Spinal cord (tissue), 10 donors: ENCODE measurements around the gene UGT1A8. TPM values are rescaled to one million over a fixed set of nuclear protein-coding genes. Genes with fewer than 3 reads are reported as not detected.

Source experiments
- DNase-seq, 6 donors: peaks; one replicate each; pipeline versions ENCODE4 v3.0.0 to v3.0.0-alpha.2; 2013 to 2015; ENCODE audit warnings: low spot score in 6 of 6, low read depth in 4 of 6
- H3K27ac ChIP-seq: one replicate; pipeline ENCODE4 v1.5.1; 2013; ENCODE audit warnings: low read depth, low read length, control low read depth
- H3K27me3 ChIP-seq: one replicate; pipeline ENCODE4 v1.6.1; 2013; ENCODE audit warnings: low read length; ENCODE audit not compliant: control insufficient read depth, insufficient read depth
- H3K36me3 ChIP-seq: one replicate; pipeline ENCODE4 v1.6.1; 2013; ENCODE audit warnings: low read length; ENCODE audit not compliant: control insufficient read depth, insufficient read depth
- H3K4me1 ChIP-seq: one replicate; pipeline ENCODE4 v1.6.1; 2013; ENCODE audit warnings: low read length; ENCODE audit not compliant: control insufficient read depth, insufficient read depth
- H3K4me3 ChIP-seq: one replicate; pipeline ENCODE4 v1.5.1; 2013; ENCODE audit warnings: low read depth, low read length, control low read depth
- H3K9me3 ChIP-seq: one replicate; pipeline ENCODE4 v1.6.1; 2013; ENCODE audit warnings: low read length; ENCODE audit not compliant: control insufficient read depth, insufficient read depth
- WGBS: methylation state at CpG from one replicate; pipeline ENCODE4 v1.1.5; 2013; ENCODE audit warnings: missing lambda C conversion rate; ENCODE audit not compliant: insufficient coverage; 5-methylcytosine and 5-hydroxymethylcytosine counted together
- polyA plus RNA-seq, 2 donors: library from polyadenylated mRNA; unstranded; fragments of 120-200 nt; gene quantifications; one replicate each; pipeline ENCODE4 v1.2.1, GENCODE V29; 2013; ENCODE audit not compliant: insufficient read length in 2 of 2
- total RNA-seq, 2 donors: library from RNA; depleted of rRNA in 1 of 2; stranded (reverse); fragments of 120-200 nt in 1 of 2; fragments of >200 nt in 1 of 2; gene quantifications; one replicate each; pipeline versions ENCODE4 v1.2.3 to v1.2.4, GENCODE V29; 2013 to 2014
- donor health status: healthy.

The UGT1A8 gene
- total and polyA plus RNA-seq, 4 donors = not detected

DNA sequence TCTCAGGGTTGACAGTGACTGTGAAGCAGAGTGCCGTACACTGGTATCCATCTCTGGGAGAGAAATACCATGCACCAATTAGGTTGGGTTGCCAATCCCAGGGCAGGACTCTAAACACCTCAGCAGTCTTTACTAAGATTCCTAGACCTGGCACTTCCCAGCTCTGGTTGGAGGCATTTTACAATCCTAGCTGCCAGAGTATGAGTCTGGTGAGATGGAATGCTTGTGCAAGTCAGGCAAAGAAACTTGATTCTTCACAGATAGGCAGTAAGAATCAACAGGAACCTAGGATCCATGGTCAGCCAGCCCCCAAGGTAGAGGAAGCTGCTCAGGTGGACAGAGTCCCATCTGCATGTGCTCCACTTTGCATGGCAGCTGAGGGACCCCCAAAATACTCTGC, 89.3 kb downstream of the UGT1A8 start:
- no peak overlapping the region for H3K4me3 ChIP-seq
- H3K4me1 ChIP-seq = no peaks in the 10 kb centered on the region
- H3K36me3 ChIP-seq = no peaks in the 10 kb centered on the region
- no peaks in the 10 kb centered on the region for H3K9me3 ChIP-seq
- H3K27me3 ChIP-seq = no peaks in the 10 kb centered on the region
- 100% methylated on average over 1 of the region's 1 CpG for WGBS
- H3K27ac ChIP-seq = no peak overlapping the region
- DNase-seq = no peak

DNA sequence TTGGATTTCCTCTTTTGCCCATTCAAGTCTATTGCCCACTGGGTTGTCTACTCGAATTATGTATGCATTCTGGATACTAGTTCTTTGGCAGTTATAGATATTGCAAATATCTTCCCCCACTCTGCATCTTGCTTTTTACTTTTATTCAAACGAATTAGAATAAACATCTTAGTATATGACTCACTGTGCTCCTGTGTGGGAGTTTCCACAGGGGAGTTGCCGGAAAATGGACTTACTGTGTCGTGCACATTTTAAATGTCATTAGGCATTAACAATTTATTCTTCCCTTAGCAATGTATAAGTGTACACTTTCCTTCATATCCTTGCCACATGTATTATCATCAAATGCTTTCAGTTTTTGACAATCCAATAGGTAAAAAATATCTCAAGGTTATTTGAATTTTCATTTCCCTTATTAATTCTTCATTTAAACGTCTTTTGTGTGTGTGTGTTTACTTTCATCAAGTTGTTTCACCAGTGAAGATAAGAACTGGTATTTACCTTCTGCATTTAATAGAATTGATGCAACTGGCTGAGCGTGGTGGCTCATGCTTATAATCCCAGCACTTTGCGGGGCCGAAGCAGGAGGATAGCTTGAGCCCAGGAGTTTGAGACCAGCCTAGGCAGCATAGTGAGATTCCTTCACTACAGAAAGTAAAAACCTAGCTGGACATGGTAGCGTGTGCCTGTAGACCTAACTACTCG, 90.7 kb downstream of the UGT1A8 start:
- Histone ChIP-seq H3K27me3 (no peaks in the 10 kb centered on the region), H3K4me1 (no peaks in the 10 kb centered on the region), H3K9me3 (no peaks in the 10 kb centered on the region), H3K4me3 (no peak overlapping the region), H3K36me3 (no peaks in the 10 kb centered on the region), H3K27ac (no peak overlapping the region)
- DNase-seq = no peak
- 96% methylated on average over 3 of the region's 10 CpGs for WGBS

DNA sequence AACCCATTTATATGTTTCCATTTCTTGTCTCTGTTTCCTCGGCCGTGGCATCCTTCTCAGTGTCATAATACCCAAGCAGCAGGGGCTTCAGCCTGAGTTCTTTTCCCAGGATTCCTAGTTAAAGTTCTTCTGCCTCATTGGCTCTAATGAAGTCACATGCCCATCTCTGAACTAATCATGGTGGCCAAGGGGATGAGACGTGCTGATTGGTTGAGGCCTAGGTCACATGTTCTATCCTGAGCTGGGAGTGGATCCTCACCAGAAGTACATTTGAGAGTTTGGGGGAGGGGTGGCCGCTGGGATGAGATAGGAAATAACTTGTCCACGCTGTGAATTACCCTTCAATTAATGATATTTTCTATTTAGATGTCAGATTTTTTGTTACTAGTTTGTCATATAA, 91.5 kb downstream of the UGT1A8 start:
- Histone ChIP-seq H3K27me3 (no peaks in the 10 kb centered on the region), H3K27ac (no peak overlapping the region), H3K36me3 (no peaks in the 10 kb centered on the region), H3K4me3 (no peak overlapping the region), H3K4me1 (no peaks in the 10 kb centered on the region), H3K9me3 (no peaks in the 10 kb centered on the region)
- 85% methylated on average over 2 of the region's 5 CpGs for WGBS
- DNase-seq = no peak

DNA sequence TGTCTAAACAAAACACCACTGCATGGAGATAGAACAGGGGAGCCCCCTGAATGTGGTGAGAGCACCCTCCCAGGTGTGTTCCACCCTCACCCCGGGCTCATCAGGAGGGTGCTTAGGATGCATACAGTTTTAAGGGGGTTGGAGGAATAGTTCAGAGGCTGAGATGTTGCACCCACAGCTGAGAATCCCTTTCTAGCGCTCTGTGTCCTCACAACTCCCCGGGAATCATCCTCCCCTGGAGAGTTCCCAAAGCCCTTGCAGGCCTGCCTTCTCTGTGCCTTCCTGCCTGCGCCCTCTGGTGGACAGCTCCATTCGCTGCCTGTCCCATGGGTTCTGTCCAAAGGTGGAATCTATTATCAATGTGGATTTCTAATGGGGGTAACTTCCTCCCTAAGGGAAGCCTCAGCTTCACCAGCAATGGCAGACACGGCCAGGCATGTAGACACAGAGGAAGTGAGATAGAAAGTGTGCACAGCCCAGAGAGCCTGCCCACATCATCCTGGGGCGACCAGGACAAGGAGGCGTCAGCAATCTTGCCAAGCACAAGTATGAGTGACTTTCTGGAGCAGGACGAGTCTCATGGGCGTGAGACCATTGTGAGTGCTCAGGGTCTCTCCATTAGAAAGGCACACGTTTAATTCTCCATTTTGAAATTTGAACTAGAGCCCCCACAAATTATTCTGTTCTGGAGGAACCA, 94.0 kb downstream of the UGT1A8 start:
- Histone ChIP-seq H3K4me3 (no peak overlapping the region), H3K4me1 (no peaks in the 10 kb centered on the region), H3K9me3 (no peaks in the 10 kb centered on the region), H3K27ac (no peak overlapping the region), H3K27me3 (no peaks in the 10 kb centered on the region), H3K36me3 (no peaks in the 10 kb centered on the region)
- WGBS = 71% methylated on average over 7 of the region's 11 CpGs
- peak in 5 of 6 donors; percentile 4 to 80 (median 22) for DNase-seq

DNA sequence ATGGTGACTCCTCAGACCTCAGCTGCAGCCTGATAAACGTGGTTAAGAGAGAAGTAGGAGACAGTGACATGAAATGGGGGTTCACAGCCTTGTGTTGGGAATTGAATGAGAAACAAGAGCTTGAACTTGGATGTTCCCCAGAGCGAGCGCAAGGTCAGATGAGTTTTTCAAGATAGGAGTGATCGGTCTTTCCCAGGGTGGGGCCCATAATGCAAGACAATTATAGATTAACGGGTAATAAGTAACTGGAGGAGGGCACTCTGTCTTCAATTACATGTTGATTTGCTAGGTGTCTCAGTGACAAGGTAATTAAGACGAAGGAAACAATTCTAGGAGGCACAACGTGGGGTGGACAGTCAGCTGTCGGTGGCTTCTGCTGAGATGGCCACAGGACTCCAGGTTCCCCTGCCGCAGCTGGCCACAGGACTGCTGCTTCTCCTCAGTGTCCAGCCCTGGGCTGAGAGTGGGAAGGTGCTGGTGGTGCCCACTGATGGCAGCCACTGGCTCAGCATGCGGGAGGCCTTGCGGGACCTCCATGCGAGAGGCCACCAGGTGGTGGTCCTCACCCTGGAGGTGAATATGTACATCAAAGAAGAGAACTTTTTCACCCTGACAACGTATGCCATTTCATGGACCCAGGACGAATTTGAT, 95.3 kb downstream of the UGT1A8 start, which contains the start of gene UGT1A5:
Gene UGT1A5, plus strand, starts transcription at position 297 of the 651 bp plus-strand sequence. Its CDS starts 85 bp downstream, at position 382.
- H3K27ac ChIP-seq = no peak within 1 kb of the TSS
- no peak for DNase-seq
- H3K36me3 ChIP-seq = no peaks in the 10 kb centered on the region
- WGBS = 85% methylated on average over 10 of the region's 14 CpGs
- H3K9me3 ChIP-seq = no peaks in the 10 kb centered on the region
- H3K4me1 ChIP-seq = no peaks in the 10 kb centered on the region
- no peaks in the 10 kb centered on the region for H3K27me3 ChIP-seq
- no peak within 1 kb of the TSS for H3K4me3 ChIP-seq

DNA sequence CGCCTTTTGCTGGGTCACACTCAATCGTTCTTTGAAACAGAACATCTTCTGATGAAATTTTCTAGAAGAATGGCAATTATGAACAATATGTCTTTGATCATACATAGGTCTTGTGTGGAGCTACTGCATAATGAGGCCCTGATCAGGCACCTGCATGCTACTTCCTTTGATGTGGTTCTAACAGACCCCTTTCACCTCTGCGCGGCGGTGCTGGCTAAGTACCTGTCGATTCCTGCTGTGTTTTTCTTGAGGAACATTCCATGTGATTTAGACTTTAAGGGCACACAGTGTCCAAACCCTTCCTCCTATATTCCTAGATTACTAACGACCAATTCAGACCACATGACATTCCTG, 95.8 kb downstream of the UGT1A8 start:
- no peak for DNase-seq
- WGBS = 100% methylated on average over 2 of the region's 7 CpGs
- Histone ChIP-seq H3K27me3 (no peaks in the 10 kb centered on the region), H3K27ac (no peak overlapping the region), H3K4me3 (no peak overlapping the region), H3K9me3 (no peaks in the 10 kb centered on the region), H3K4me1 (no peaks in the 10 kb centered on the region), H3K36me3 (no peaks in the 10 kb centered on the region)

DNA sequence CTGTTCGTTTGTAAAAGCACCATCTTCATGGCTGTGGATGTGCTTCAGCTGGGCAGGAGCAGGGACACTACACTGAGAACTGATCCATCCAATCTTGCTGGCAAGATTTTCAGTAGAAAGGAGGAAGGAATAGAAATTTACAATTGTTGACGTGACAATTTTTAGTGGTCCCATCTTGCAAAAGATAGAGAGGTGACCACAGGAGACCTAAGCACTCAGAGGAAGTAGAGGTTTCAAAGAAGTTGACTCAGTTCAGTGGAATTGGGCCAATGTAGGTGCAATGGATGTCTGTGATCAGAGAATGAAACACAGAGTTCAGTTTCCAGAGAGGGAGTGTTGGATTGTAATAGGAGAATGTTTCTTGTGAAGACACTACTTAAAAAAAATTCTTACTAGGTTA, 96.7 kb downstream of the UGT1A8 start:
- H3K4me3 ChIP-seq = no peak overlapping the region
- no peaks in the 10 kb centered on the region for H3K9me3 ChIP-seq
- no peaks in the 10 kb centered on the region for H3K27me3 ChIP-seq
- DNase-seq = no peak
- 94% methylated on average over 2 of the region's 2 CpGs for WGBS
- H3K4me1 ChIP-seq = no peaks in the 10 kb centered on the region
- no peaks in the 10 kb centered on the region for H3K36me3 ChIP-seq
- no peak overlapping the region for H3K27ac ChIP-seq

DNA sequence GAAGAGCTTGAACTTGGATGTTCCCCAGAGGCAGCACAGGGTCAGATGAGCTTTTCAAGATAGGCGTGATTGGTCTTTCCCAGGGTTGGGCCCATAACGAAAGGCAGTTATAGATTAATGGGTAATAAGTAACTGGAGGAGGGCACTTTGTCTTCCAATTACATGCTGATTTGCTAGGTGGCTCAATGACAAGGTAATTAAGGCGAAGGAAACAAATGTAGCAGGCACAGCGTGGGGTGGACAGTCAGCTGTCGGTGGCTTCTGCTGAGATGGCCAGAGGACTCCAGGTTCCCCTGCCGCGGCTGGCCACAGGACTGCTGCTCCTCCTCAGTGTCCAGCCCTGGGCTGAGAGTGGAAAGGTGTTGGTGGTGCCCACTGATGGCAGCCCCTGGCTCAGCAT, 101.1 kb downstream of the UGT1A8 start, which contains the start of gene UGT1A4:
Gene UGT1A4, plus strand, starts transcription at position 185 of the 400 bp plus-strand sequence. Its CDS starts 85 bp downstream, at position 270.
- Histone ChIP-seq H3K27ac (no peak within 1 kb of the TSS), H3K4me1 (no peaks in the 10 kb centered on the region), H3K36me3 (no peaks in the 10 kb centered on the region), H3K9me3 (no peaks in the 10 kb centered on the region), H3K27me3 (no peaks in the 10 kb centered on the region), H3K4me3 (no peak within 1 kb of the TSS)
- WGBS = 76% methylated on average over 7 of the region's 7 CpGs
- DNase-seq = no peak

DNA sequence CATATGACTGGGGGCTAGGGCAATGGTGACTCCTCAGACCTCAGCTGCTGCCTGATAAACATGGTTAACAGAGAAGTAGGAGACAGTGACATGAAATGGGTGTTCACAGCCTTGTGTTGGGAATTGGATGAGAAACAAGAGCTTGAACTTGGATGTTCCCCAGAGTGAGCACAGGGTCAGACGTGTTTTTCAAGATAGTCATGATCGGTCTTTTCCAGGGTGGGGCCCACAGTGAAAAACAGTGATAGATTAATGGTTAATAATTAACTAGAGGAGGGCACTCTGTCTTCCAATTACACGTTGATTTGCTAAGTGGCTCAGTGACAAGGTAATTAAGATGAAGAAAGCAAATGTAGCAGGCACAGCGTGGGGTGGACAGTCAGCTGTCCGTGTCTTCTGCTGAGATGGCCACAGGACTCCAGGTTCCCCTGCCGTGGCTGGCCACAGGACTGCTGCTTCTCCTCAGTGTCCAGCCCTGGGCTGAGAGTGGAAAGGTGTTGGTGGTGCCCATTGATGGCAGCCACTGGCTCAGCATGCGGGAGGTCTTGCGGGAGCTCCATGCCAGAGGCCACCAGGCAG, 111.4 kb downstream of the UGT1A8 start, which contains the start of gene UGT1A3:
Gene UGT1A3, plus strand, starts transcription at position 320 of the 579 bp plus-strand sequence. Its CDS starts 85 bp downstream, at position 405.
- DNase-seq = no peak
- Histone ChIP-seq H3K4me3 (no peak within 1 kb of the TSS), H3K9me3 (no peaks in the 10 kb centered on the region), H3K36me3 (no peaks in the 10 kb centered on the region), H3K27ac (no peak within 1 kb of the TSS), H3K27me3 (no peaks in the 10 kb centered on the region), H3K4me1 (no peaks in the 10 kb centered on the region)
- 72% methylated on average over 8 of the region's 8 CpGs for WGBS
